Keratinocyte (primary cell): Measurements from ENCODE around the gene MAML2.

Source experiments
- CTCF ChIP-seq, 3 experiments: IDR thresholded peaks in 1 of 3; conservative IDR thresholded peaks in 1 of 3; optimal IDR thresholded peaks in 1 of 3; 2 replicates in 2 of 3; 3 replicates in 1 of 3; pipeline versions ENCODE3 to v1.5.1; 2011; ENCODE audit warnings: low read length in 3 of 3, mild to moderate bottlenecking in 3 of 3, moderate library complexity in 2 of 3, control low read depth in 1 of 3, inconsistent platforms in 1 of 3; ENCODE audit not compliant: insufficient read depth in 2 of 3; ENCODE audit errors: extremely low read depth in 1 of 3
- EZH2 ChIP-seq: IDR thresholded peaks from one replicate; pipeline ENCODE4 v1.6.1; 2012; ENCODE audit warnings: inconsistent platforms, mild to moderate bottlenecking, low read length, moderate library complexity

GRCh38 chr11:96156379-96156722 is 186.6 kb downstream of the MAML2 start:
- TF ChIP-seq CTCF (optimal IDR thresholded peaks at IDR 0.05 in 1 of 3, IDR thresholded peaks at IDR 0.05 in 1 of 3, conservative IDR thresholded peaks at IDR 0.05 in 1 of 3; ENCODE audit: extremely low read depth in 1 of 3, insufficient read depth in 2 of 3, low read length in 3 of 3) (no peak), EZH2 (no peak)
